Activated CD4-positive, alpha-beta T cell treated with anti-CD3 and anti-CD28 coated beads, Interleukin-2, amount 50 U/mL, for 24 hours (primary cell): ENCODE measurements around the gene NASP.

ENCODE experiments used
- DNase-seq, 2 donors: peaks; one replicate each; pipeline ENCODE4 v3.0.0-alpha.2; 2020; ENCODE audit warnings: low read depth in 1 of 2, low spot score in 1 of 2

NASP gene

DNA sequence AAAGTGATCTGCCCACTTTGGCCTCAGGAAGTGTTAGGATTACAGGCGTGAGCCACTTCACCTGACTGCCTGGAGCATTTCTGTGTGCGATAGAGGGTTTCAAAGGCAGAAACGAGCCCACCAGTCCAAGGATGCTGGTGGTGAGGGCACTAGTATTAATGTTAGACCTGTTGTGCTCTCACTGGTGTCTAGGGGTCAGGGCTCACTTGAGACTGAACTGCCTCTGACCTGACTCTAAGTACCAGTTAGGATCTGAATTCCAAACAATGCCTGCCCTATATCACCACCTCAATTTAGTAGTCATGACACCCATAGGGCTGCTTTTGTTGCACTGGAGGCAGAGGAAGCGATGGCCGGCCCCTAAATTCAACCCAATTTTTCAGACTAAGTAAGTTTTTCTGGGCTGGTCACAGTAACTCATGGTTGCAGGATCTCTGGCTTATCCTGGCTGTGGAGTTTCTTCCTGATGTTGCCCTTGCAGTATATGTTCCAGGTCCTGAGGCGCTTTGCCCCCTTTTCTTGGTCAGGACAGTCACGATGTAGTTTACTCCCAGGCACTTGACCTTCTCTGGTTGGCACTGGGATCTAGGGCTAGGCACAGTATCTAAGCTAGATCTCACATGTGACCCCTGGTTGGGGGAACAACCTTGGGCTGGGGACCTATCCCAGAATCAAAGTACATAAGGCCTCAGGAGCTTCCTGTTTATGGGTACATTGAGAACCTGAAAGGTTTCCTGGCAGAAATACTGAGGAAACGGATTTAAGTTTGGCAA, 35.5 kb downstream of the NASP start:
- no peak for DNase-seq

- DNase-seq: no peak
These were observed 37.0 kb downstream of the NASP start for GRCh38 chr1:45620588-45621500.

GRCh38 chr1:45621501-45621836, 37.6 kb downstream of the NASP start:
- no peak for DNase-seq

- DNase-seq: no peak
These were observed 38.2 kb downstream of the NASP start for GRCh38 chr1:45621895-45622523.

DNA sequence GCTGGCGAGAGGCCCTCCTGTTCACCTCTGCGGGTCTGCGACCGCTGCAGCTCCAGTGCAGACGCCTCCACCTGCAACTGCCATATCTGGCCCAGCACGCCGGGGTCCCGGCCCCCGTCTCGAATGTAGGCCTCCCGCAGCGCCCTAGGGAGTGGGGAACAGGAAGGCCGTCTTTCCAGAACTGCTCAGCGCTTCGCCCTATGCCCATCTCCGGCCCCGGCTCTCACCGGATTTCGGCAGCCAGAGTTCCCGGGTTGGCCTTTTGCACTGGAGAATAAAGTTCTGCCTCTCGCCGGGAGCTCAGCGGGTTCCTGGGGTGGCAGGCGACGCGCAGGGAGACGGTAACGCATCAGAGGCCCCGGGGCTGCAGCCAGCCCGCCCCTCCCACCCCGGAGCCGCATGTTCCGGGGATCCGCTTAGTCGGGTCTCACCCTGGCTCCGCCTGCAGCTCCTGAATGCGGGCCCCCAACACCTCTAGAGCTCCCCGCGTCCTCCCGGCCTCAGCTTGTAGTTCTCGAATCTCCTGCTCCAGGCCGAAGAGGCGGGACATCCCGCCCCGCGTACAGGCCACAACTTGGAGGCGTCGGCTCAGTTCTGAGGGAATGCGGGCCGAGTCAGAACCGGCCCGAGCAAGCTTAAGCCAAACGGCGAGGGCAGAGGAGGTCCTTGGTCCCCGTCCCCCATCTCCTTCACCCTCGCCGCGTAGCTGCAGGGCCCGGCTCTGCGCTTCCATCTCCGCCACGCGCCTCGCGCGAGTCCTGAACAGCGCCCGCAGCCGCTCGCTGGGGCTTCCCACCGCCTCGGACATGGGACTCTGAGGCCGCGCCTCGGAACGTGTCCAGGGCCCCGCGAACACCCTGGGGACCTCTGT, 38.9 kb downstream of the NASP start:
- no peak for DNase-seq

DNA sequence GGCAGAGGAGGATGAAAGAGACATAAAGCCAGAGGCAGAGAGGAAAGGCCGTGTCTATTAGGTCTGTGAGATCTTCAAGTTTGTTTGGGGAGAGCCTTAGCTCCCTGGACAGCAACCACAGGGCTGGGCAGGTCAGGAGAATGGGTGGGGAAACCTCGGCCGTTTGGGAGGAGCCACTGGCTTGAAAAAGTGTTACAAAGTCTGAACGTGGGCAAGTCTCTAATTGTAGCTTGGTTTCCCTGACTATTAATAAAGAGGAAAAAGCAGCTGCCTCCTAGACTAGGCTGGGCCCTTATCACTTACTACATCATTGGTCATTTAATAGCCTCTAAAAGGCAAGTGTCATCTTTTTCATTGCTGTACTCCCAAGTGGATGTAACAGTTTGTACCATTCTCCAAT, 40.1 kb downstream of the NASP start, which contains the start of gene CCDC17:
CCDC17 (minus strand) TSS at position 83 of the 400 bp plus-strand sequence. CDS start 145 bp downstream, outside the sequence.
- no peak for DNase-seq

GRCh38 chr1:45629035-45629434, 45.2 kb downstream of the NASP start:
- DNase-seq: no peak

- DNase-seq: no peak
These were observed 46.6 kb downstream of the NASP start for GRCh38 chr1:45630429-45630828.

GRCh38 chr1:45635211-45635610, 51.4 kb downstream of the NASP start:
- no peak for DNase-seq

GRCh38 chr1:45640293-45640692, 56.5 kb downstream of the NASP start:
- DNase-seq: no peak

DNA sequence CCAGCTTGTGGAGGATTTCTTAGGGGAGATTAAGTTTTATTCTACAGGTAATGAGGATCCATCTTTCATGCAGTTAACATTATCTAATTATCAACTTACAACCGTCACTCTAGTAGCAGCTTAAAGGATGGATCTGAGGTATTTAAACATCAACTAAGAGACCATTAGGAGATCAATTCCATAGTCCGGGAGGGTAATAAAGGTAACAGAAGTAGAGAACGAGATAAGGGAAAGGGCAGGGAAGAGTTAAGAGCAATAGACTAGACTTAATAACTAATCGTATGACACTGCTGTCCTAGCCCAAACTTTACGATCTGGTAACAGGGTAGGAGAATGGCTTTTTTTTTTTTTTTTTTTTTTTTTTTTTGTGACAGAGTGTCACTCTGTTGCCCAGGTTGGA, 59.5 kb downstream of the NASP start:
- no peak for DNase-seq

DNA sequence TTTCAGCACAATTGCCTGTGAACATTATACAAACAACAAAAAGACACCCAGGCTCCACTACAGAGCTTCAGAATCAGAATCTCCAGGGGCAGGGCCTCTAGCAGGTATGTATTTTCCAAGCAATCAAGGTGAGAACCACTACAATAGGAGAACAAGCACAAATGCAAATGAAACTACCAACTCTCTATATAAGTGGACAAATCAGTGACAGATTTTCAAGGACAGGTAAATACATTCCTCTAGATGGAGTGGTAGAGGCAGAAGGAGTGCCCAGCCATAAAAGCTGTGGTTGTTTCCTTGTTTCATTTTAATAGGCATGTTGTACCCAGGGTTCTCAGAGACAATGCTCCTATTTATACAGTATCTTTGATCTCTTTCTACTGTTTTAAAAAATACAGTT, 60.1 kb downstream of the NASP start:
- DNase-seq: no peak

DNA sequence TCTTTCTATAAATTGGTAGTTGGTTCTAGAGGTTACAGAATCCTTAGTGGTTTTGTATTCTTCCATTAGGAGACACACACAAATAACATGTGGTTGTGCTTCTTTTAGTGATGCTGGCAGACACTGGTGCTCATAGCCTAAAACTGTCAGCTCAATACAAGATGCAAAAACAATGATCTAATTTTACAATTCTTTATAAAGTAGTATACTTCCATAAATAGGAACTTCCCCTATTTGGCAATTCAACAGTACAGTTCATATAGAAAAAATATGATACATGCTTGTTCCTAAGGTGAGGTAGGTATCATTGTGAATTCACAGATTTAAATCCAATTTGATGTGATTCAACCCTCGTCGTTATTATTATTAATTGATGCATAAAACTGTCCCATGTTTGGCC, 60.8 kb downstream of the NASP start:
- DNase-seq: no peak

GRCh38 chr1:45647248-45648021, 63.6 kb downstream of the NASP start:
- DNase-seq: no peak

GRCh38 chr1:45654540-45655280, 70.9 kb downstream of the NASP start:
- DNase-seq: no peak

GRCh38 chr1:45656573-45657226, 72.9 kb downstream of the NASP start:
- no peak for DNase-seq

DNA sequence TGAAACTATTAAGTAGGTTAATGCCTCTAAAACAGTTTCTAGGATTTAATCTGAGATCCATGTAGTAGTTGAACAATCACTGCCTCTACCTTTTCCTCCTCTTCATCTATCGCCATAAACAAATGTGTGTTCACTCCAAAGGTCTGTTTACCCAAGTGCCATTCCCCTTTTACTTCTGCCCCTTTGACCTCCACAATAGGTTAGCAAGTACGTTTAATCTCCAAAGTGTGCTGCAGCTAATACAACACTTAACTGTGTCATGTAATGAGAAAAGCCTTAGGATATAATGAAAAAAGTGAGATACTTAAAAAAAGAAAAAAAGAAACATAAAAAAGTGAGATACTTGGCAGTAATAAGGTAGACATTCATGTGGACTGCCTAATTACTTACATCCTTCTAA, 74.3 kb downstream of the NASP start:
- no peak for DNase-seq

GRCh38 chr1:45659222-45659621, 75.4 kb downstream of the NASP start:
- DNase-seq: no peak

- no peak for DNase-seq
These were observed 76.5 kb downstream of the NASP start for GRCh38 chr1:45660336-45660735.
